ENCODE data around the gene TMEM184C. TPM values are rescaled to one million over a fixed set of nuclear protein-coding genes. Genes with fewer than 3 reads are reported as not detected.
A peak's percentile ranks its signal among the peaks of the same experiment; 100 is the strongest.

TMEM184C gene
- total RNA-seq, 1 experiment from 2014 or later: 43.7 TPM

DNA sequence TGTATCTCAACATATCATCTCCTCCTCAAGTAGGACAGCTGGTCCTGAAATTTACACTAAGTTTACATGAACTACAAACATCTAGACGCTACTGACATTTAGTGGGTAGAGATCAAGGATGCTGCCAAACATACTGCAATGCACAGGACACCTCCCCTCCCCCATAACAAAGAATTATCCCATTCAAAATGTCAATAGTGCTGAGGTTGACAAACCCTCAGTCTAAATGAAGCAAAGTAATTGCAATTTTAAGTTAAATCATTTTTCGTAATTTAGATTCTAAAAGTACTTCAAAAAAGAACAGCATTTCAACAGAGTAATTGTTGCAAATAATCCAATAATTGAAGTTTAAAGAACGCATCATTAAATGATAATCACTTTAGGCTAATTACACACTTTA lies 65.6 kb downstream of the TMEM184C start:
- peak overlapping the region; percentile 84 for H3K4me3 Mint-ChIP-seq
- ChIA-PET POLR2A (interaction anchor here (1.8 to 2.3 kb wide), 2 partner anchors 48 to 65 kb away, joined by 5 to 17 read pairs; partner anchors contain the start of genes ARHGAP10 and TMEM184C), CTCF (interaction anchor here (3.3 kb wide), 1 partner anchor 184 kb away, joined by 34 read pairs; no protein-coding TSS in a partner anchor)
- peaks cover 22% of the 10 kb centered on the region for H3K4me1 Mint-ChIP-seq
- no peak for ATAC-seq
- H3K27ac Mint-ChIP-seq: no peak overlapping the region
- peaks cover 9% of the 10 kb centered on the region for H3K36me3 Mint-ChIP-seq
- peaks cover 4% of the 10 kb centered on the region; the same call in 1 of the 2 replicates for H3K27me3 Mint-ChIP-seq (ENCODE audit: low read depth)
- H3K9me3 Mint-ChIP-seq: no peaks in the 10 kb centered on the region
- TF ChIP-seq NR2C2 (CRISPR knock-in tag; IDR thresholded peaks at IDR 0.05) (no peak), MYBL2 (CRISPR knock-in tag; IDR thresholded peaks at IDR 0.05) (no peak), ZBTB43 (CRISPR knock-in tag; IDR thresholded peaks at IDR 0.05) (no peak), GRHL2 (CRISPR knock-in tag; IDR thresholded peaks at IDR 0.05; ENCODE audit: insufficient replicate concordance, severe bottlenecking) (no peak), ESRRA (CRISPR knock-in tag; IDR thresholded peaks at IDR 0.05; ENCODE audit: borderline replicate concordance) (no peak), CBFB (CRISPR knock-in tag; IDR thresholded peaks at IDR 0.05; ENCODE audit: low read depth) (no peak), PRDM15 (CRISPR knock-in tag; IDR thresholded peaks at IDR 0.05) (no peak), FOXP1 (CRISPR knock-in tag; IDR thresholded peaks at IDR 0.05; ENCODE audit: borderline replicate concordance) (no peak), TEAD4 (CRISPR knock-in tag; IDR thresholded peaks at IDR 0.05) (no peak)
- TF ChIP-seq, protein P1, sequence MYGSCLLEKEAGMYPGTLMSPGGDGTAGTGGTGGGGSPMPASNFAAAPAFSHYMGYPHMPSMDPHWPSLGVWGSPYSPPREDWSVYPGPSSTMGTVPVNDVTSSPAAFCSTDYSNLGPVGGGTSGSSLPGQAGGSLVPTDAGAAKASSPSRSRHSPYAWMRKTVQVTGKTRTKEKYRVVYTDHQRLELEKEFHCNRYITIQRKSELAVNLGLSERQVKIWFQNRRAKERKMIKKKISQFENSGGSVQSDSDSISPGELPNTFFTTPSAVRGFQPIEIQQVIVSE (CRISPR knock-in tag; IDR thresholded peaks at IDR 0.05; ENCODE audit: borderline replicate concordance): no peak
- no peak for DNase-seq (ENCODE audit: low spot score)

DNA sequence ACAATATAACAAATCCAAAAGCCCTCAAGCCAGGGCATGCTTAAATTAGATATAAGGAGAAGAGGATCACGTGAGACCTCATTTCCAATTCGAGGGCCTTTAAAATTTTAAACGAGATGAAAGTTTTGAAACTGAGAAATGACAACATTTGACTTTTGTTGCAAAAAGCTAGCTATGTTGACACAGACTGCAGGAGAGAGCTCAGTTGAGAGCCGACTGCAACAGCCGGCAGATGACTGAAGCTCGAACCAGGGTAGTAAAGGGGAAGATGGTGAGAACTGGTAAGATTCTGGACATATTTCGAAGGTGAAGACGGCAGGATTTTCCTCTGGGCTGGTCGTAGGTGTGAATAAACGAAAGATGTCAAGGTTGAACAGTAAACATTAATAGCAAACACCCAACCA lies 66.0 kb downstream of the TMEM184C start:
- Mint-ChIP-seq H3K4me3 (peak overlapping the region; percentile 84), H3K36me3 (peaks cover 5% of the 10 kb centered on the region), H3K4me1 (peaks cover 22% of the 10 kb centered on the region), H3K27ac (peak overlapping the region; percentile 97), H3K27me3 (ENCODE audit: low read depth) (peaks cover 4% of the 10 kb centered on the region; the same call in 1 of the 2 replicates), H3K9me3 (no peaks in the 10 kb centered on the region)
- DNase-seq (ENCODE audit: low spot score) (no peak), ATAC-seq (no peak)
- TF ChIP-seq TEAD1 (CRISPR knock-in tag; IDR thresholded peaks at IDR 0.05) (no peak), ATF6 (CRISPR knock-in tag; IDR thresholded peaks at IDR 0.05) (no peak), SMAD4 (CRISPR knock-in tag; IDR thresholded peaks at IDR 0.05) (no peak), GRHL2 (CRISPR knock-in tag; IDR thresholded peaks at IDR 0.05; ENCODE audit: insufficient replicate concordance, severe bottlenecking) (no peak), ESRRA (CRISPR knock-in tag; IDR thresholded peaks at IDR 0.05; ENCODE audit: borderline replicate concordance) (no peak), ZNF396 (CRISPR knock-in tag; IDR thresholded peaks at IDR 0.05; ENCODE audit: borderline replicate concordance) (no peak)
- TF ChIP-seq, protein P2, sequence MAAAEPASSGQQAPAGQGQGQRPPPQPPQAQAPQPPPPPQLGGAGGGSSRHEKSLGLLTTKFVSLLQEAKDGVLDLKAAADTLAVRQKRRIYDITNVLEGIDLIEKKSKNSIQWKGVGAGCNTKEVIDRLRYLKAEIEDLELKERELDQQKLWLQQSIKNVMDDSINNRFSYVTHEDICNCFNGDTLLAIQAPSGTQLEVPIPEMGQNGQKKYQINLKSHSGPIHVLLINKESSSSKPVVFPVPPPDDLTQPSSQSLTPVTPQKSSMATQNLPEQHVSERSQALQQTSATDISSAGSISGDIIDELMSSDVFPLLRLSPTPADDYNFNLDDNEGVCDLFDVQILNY (CRISPR knock-in tag; IDR thresholded peaks at IDR 0.05): no peak
- CTCF ChIA-PET: interaction anchor here (0.6 to 3.3 kb wide), 2 partner anchors 184 to 334 kb away, joined by 4 to 34 read pairs; no protein-coding TSS in a partner anchor
- POLR2A ChIA-PET: interaction anchor here (1.1 to 2.3 kb wide), 4 partner anchors 9 to 66 kb away, joined by 3 to 17 read pairs (median 4); partner anchors contain the start of genes ARHGAP10 and TMEM184C

All from WTC11 (cell line).